ENCODE results near the gene CCND2. TPM values are rescaled to one million over a fixed set of nuclear protein-coding genes. Genes with fewer than 3 reads are reported as not detected.

CCND2 gene
- total RNA-seq, 1 donor from 2014 or later: 57.5 TPM

DNA sequence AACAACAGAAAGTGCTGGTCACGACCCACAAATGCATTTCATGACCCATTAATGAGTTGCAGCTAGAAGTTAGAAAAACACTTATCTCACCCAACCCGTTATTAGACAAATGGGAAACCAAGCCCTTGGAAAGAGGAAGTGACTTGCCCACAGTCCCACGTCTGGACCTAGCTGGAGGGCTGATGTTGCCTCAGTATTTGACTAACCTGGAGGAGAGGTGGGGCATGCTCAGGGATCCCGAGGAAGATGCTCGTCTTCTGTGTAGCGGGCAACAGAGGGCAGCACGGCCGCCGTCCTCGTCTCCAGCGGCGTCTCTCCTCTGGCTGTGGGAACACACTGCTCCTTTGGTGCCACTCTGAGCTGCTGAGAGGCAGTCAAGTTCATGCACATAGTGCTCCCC is 12.7 kb downstream of the CCND2 start:
- H3K27me3 ChIP-seq: no peaks in the 10 kb centered on the region
- intact Hi-C loops (cut with DNase I): no loop called here
- H3K27ac ChIP-seq: peak overlapping the region; percentile 39
- DNase-seq (ENCODE audit: extremely low spot score in 2 of 2): no peak
- no peak overlapping the region for H3K4me3 ChIP-seq
- H3K4me1 ChIP-seq: peaks cover 70% of the 10 kb centered on the region
- peaks cover 0 to 34% of the 10 kb centered on the region in 2 donors for H3K36me3 ChIP-seq
- H3K9me3 ChIP-seq: no peaks in the 10 kb centered on the region
- TF ChIP-seq POLR2A (IDR thresholded peaks at IDR 0.05) (no peak), POLR2AphosphoS5 (IDR thresholded peaks at IDR 0.05; ENCODE audit: insufficient read depth in 1 of 2, low read depth in 1 of 2) (no peak)
- TF ChIP-seq, protein P1, sequence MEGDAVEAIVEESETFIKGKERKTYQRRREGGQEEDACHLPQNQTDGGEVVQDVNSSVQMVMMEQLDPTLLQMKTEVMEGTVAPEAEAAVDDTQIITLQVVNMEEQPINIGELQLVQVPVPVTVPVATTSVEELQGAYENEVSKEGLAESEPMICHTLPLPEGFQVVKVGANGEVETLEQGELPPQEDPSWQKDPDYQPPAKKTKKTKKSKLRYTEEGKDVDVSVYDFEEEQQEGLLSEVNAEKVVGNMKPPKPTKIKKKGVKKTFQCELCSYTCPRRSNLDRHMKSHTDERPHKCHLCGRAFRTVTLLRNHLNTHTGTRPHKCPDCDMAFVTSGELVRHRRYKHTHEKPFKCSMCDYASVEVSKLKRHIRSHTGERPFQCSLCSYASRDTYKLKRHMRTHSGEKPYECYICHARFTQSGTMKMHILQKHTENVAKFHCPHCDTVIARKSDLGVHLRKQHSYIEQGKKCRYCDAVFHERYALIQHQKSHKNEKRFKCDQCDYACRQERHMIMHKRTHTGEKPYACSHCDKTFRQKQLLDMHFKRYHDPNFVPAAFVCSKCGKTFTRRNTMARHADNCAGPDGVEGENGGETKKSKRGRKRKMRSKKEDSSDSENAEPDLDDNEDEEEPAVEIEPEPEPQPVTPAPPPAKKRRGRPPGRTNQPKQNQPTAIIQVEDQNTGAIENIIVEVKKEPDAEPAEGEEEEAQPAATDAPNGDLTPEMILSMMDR (IDR thresholded peaks at IDR 0.05): no peak

DNA sequence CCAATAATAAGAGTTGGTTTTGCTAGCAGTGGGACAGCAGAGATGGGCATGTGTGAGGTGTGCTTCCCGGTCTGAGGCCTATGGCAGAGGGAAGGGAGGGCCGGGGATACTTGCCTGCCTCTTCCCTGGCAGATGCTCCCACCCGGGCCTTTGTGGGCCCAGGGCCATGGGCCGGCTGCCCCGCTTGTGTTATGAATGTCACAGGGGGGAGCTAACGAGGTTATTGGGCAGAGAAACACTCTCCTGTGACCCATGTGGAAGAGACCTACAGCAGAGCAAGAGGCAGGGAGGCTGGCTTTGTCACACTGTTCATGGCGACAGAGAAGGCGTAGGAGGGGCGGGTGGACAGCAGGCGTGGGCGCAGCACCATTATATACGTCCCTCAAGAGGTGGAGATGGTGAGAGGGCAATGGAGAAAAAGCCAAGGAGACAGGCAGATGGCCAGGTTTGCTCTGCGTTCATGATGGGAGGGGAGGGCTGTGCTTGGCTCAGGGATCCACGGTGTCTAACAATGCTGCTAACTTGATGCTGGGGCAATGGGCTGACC is 13.3 kb downstream of the CCND2 start:
- intact Hi-C loops (cut with DNase I): no loop called here
- TF ChIP-seq POLR2AphosphoS5 (IDR thresholded peaks at IDR 0.05; ENCODE audit: insufficient read depth in 1 of 2, low read depth in 1 of 2): no peak
- TF ChIP-seq, protein P1 (IDR thresholded peaks at IDR 0.05): no peak
- TF ChIP-seq POLR2A (IDR thresholded peaks at IDR 0.05): no peak
- Histone ChIP-seq H3K4me1 (peaks cover 65% of the 10 kb centered on the region), H3K4me3 (no peak overlapping the region), H3K27ac (peak overlapping the region; percentile 39), H3K9me3 (no peaks in the 10 kb centered on the region), H3K36me3 (peaks cover 0 to 32% of the 10 kb centered on the region in 2 donors), H3K27me3 (no peaks in the 10 kb centered on the region)
- no peak for DNase-seq (ENCODE audit: extremely low spot score in 2 of 2)

DNA sequence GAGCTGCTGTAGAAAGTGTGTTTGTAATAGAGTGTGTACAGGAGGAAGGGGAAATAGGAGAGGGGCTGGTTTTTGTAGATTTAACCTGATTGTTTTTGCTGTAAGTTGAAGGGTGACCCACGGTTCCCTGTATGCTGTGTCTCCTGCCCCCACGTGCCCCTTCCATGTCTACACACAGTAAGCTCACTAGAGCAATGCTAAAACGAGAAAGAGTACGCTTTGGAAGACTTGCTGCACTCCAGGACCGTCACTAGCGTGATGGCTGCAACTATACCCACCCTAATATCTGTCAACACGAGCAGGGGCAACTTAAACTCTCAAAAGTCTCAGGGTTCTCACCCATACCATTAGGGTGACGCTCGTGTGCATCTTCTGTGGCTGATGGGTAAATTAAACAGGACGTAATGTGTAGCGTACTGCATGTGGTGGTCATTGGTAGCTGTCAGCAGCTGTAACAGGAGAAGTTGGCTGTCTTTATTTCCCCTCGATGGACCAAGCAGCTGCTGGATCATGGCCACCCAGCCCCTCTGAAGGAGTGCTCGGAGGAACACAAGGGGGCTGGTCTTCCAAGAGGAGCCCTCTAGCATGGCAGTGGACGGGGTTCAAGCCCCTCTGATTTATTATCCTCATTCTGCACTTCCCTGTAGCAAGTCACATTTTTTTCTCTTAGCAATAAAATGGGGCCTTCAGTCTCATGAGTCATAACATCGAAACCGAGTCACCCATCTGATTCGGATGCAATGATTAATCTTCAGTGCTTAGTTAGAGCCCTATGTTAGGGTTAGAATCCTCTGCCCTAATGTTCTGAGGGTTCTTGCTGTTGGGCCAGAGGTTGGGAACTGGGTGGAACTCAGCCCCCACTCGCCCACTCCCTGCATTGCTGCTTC is 14.0 kb downstream of the CCND2 start:
- Histone ChIP-seq H3K36me3 (peaks cover 0 to 25% of the 10 kb centered on the region in 2 donors), H3K27ac (peak overlapping the region; percentile 39)

DNA sequence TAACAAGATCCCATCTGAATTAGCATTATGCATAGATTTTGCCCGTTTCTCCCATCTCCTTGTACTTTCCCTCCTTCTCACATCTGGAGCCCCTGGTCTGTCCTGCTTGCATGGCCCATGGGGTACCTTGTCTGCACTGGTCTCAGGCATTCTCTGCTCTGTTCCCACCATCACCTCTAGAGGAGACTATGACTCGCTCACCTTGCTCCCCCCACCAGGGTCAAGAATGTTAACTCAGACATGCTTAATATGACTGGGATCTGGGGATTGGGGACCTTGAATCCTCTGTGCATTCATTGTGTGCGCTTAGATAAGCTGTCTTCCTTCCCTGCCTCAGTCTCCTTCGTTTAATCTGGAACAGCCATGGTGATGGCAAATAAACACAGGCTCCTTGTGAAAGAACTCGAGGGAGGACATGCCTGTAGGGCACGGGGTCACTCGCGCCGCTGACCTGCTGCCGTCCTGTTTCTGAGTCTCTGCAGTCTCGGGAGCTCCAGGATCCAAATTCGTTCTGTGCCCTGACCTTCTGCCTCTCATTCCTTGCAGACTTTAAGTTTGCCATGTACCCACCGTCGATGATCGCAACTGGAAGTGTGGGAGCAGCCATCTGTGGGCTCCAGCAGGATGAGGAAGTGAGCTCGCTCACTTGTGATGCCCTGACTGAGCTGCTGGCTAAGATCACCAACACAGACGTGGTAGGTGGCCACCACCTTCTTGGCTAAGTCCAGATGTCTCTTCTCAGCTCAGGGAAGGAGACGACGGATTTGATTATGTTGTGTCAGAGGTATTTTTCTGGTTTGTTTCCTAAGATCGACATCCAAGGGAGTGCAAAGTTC is 15.0 kb downstream of the CCND2 start:
- intact Hi-C loops (cut with DNase I): no loop called here
- no peak for DNase-seq (ENCODE audit: extremely low spot score in 2 of 2)
- Histone ChIP-seq H3K4me1 (peaks cover 71% of the 10 kb centered on the region), H3K36me3 (peaks cover 0 to 15% of the 10 kb centered on the region in 2 donors), H3K27me3 (no peaks in the 10 kb centered on the region), H3K9me3 (no peaks in the 10 kb centered on the region), H3K27ac (peak overlapping the region; percentile 39), H3K4me3 (no peak overlapping the region)
- TF ChIP-seq POLR2AphosphoS5 (IDR thresholded peaks at IDR 0.05; ENCODE audit: insufficient read depth in 1 of 2, low read depth in 1 of 2) (no peak), POLR2A (IDR thresholded peaks at IDR 0.05) (no peak)
- TF ChIP-seq, protein P1 (IDR thresholded peaks at IDR 0.05): no peak

More for the DNA sequence above, 14.0 kb downstream of the CCND2 start:
- Histone ChIP-seq H3K9me3 (no peaks in the 10 kb centered on the region), H3K4me3 (no peak overlapping the region), H3K27me3 (no peaks in the 10 kb centered on the region), H3K4me1 (peaks cover 69% of the 10 kb centered on the region)
- TF ChIP-seq POLR2AphosphoS5 (IDR thresholded peaks at IDR 0.05; ENCODE audit: insufficient read depth in 1 of 2, low read depth in 1 of 2): no peak
- TF ChIP-seq, protein P1 (IDR thresholded peaks at IDR 0.05): no peak
- no peak for DNase-seq (ENCODE audit: extremely low spot score in 2 of 2)
- intact Hi-C loops (cut with DNase I): no loop called here
